Measurements from ENCODE around the gene CEP85L.

DNA sequence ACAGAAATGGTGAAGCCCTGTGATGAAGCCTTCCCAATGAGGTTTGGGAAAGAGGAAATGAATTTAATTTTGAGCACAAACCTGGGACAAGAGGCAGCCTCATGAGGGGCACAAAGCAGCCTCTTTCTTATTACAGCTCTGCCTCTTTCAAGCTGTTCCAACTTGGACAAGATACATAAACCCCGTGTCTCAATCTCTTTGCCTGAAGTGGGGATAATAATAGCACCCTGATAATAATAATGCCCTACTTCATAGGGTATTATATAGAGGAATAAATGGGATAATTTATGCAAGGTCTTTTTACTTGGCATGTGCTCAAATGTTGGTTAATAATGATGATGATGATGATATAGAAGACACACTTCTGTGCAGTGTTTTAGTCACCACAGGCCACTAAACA is 194.4 kb downstream of the CEP85L start:
- TF ChIP-seq, protein P1, sequence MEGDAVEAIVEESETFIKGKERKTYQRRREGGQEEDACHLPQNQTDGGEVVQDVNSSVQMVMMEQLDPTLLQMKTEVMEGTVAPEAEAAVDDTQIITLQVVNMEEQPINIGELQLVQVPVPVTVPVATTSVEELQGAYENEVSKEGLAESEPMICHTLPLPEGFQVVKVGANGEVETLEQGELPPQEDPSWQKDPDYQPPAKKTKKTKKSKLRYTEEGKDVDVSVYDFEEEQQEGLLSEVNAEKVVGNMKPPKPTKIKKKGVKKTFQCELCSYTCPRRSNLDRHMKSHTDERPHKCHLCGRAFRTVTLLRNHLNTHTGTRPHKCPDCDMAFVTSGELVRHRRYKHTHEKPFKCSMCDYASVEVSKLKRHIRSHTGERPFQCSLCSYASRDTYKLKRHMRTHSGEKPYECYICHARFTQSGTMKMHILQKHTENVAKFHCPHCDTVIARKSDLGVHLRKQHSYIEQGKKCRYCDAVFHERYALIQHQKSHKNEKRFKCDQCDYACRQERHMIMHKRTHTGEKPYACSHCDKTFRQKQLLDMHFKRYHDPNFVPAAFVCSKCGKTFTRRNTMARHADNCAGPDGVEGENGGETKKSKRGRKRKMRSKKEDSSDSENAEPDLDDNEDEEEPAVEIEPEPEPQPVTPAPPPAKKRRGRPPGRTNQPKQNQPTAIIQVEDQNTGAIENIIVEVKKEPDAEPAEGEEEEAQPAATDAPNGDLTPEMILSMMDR (IDR thresholded peaks at IDR 0.05) = no peak
- no peak for TF ChIP-seq POLR2A (IDR thresholded peaks at IDR 0.05)
- no peak for TF ChIP-seq POLR2AphosphoS5 (IDR thresholded peaks at IDR 0.05)
- no peak for TF ChIP-seq EP300 (IDR thresholded peaks at IDR 0.05)

All from gastroesophageal sphincter (tissue), 3 donors.